Stimulated activated memory B cell treated with anti-CD40 and anti-IgM and Interleukin-4, amounts not matched to agents 10 μg/mL and 1 μg/mL and 100 μg/mL, for 72 hours (primary cell): ENCODE results near the gene ADARB2.

ENCODE experiments used
- ATAC-seq: fragments of 150-1000 bp; cut with Tn5 transposase; 2 replicates; pipeline ENCODE4 v1.10.0; 2021
- H3K27ac Mint-ChIP-seq: one replicate; pipeline ENCODE4 v1.8.0; 2022; ENCODE audit warnings: mild to moderate bottlenecking, mixed read lengths
- H3K27me3 Mint-ChIP-seq: one replicate; pipeline ENCODE4 v1.8.0; 2022; ENCODE audit warnings: mixed read lengths
- H3K36me3 Mint-ChIP-seq: one replicate; pipeline ENCODE4 v1.8.0; 2022; ENCODE audit warnings: mixed read lengths
- H3K4me1 Mint-ChIP-seq: one replicate; pipeline ENCODE4 v1.8.0; 2022; ENCODE audit warnings: mixed read lengths
- H3K4me3 Mint-ChIP-seq: one replicate; pipeline ENCODE4 v1.8.0; 2022; ENCODE audit warnings: mild to moderate bottlenecking, moderate library complexity, mixed read lengths
- H3K9me3 Mint-ChIP-seq: one replicate; pipeline ENCODE4 v1.8.0; 2022; ENCODE audit warnings: mixed read lengths

ADARB2 gene

DNA sequence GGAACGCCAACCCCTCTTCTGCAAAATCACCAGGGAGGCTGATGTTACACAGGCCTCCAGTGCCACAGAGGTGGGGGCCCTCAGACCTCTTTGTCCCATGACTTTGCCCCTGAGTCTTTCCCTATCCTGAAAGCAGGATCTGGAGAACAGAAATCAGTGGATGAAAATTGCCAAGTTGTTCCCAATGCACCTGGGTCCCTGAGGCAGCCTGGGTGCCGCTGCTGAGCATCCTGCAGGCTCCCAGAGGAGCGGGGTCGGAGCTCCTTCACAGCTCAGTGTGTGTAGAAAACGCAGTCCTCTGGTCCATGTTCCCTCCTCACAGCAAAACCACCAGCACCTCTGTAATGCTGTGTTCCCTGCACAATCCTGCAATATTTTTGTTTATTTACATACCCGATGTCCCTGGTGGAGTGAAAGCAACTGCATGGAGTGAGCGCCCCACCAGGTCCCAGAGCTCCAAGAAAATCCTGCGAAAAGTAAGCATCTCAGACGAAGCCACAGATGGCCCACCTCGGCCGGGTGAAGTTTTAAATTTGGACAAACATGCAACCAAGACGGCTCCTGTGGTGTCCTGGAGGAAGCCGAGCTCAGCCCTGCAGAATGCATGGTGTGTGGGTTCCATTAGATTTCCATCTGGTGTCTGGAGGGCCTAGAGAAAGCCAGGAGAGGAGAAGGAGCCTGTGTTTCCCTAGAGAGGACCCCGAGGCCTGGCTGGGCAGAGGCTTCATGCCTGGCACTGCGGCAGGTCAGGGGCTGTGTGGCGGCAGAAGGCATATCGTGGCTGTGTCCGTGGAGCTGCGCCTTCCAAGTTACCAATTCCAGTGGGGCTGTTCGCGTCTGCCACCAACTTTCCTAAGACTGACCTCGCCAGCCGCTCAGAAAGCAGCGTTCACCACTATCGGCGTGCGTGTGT, 445.9 kb downstream of the ADARB2 start:
- Mint-ChIP-seq H3K27ac (no peak overlapping the region), H3K36me3 (no peaks in the 10 kb centered on the region), H3K4me1 (peaks cover 8% of the 10 kb centered on the region), H3K9me3 (no peaks in the 10 kb centered on the region), H3K4me3 (no peak overlapping the region), H3K27me3 (peaks cover 51% of the 10 kb centered on the region)
- no peak for ATAC-seq

DNA sequence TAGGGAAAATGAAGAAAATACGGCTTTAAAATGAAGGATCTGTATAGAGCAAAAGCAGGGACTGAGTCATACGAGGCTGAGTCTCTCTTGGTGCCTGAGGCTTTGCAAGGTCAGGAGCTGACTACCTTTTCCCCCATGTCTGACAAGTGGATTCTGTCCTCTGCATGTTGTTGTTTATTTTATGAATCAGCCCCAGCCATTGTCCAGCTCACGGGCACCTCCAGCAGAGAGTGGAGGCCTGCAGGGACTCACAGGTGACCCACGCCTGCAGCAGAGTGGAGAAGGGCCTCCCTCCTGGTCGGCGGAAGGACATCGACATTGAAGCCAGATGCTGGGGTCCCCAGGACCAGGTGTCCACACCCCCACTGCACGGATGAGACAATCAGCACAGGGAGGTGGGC, 447.3 kb downstream of the ADARB2 start:
- ATAC-seq = no peak
- Mint-ChIP-seq H3K4me1 (peaks cover 8% of the 10 kb centered on the region), H3K27me3 (peaks cover 48% of the 10 kb centered on the region), H3K36me3 (no peaks in the 10 kb centered on the region), H3K27ac (no peak overlapping the region), H3K4me3 (no peak overlapping the region), H3K9me3 (no peaks in the 10 kb centered on the region)

DNA sequence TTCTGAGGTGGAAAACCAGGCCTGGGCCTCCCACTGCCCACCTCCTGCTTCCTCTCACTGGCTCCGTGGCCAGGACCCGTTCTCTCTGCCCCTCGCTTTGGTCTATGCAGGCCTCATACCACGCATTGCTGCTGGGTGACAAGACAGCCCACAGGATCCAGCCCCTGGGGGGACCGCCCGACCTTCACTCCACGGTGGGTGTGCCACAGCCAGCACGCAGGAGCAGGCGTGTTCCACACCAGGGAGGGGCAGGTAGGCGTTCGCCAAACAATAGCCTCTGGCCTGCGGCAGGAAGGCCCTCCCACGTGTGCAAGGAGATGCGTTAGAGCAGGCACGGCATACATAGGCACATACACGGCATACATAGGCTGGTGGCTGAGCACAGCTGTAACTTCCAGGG, 447.7 kb downstream of the ADARB2 start:
- Mint-ChIP-seq H3K4me3 (no peak overlapping the region), H3K9me3 (no peaks in the 10 kb centered on the region), H3K27me3 (peaks cover 43% of the 10 kb centered on the region), H3K36me3 (no peaks in the 10 kb centered on the region), H3K27ac (no peak overlapping the region), H3K4me1 (peaks cover 8% of the 10 kb centered on the region)
- ATAC-seq = peak; percentile 38

DNA sequence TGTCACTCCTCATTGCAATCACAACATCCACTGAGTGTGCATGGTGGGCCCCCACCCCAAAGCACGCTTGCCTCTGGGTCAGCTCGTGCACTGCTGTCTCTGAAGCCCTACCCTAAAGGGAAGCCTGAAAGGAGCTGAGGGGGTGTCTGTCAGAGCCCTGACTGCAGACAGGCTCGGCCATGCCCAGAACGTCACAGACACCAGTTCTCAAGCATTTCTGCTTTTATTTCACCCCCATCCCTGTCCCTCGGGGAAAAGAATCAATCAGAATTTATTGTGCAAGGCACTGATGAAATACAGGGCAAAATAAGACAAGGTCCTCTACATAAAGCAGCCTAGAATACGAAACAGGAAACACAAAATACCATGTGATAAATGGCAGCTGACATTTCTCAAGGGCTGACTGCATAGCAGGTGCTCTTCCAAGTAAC, 449.3 kb downstream of the ADARB2 start:
- ATAC-seq = no peak
- peak overlapping the region; percentile 28 for H3K27ac Mint-ChIP-seq
- no peak overlapping the region for H3K4me3 Mint-ChIP-seq
- no peaks in the 10 kb centered on the region for H3K36me3 Mint-ChIP-seq
- H3K27me3 Mint-ChIP-seq = peaks cover 31% of the 10 kb centered on the region
- no peaks in the 10 kb centered on the region for H3K9me3 Mint-ChIP-seq
- peaks cover 8% of the 10 kb centered on the region for H3K4me1 Mint-ChIP-seq

DNA sequence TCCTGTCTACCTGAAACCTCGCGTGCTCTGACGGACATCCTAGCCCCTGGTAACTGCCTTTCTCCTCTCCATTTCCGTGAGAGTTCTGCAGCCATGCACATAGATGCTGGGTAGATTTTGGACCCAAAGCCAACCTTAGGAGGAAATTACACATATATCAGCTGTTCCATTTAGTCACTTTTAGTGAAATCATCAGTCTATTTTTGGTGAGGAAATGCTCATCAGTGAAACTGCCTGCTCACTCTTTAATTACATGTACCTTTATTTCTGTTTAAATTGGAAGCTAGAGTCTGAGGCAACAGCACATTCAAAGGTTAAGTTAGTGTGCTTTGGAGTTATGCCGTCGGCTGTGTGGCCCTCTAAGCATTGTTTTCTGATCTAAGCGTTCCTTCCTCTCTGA, 449.8 kb downstream of the ADARB2 start:
- no peak for ATAC-seq

DNA sequence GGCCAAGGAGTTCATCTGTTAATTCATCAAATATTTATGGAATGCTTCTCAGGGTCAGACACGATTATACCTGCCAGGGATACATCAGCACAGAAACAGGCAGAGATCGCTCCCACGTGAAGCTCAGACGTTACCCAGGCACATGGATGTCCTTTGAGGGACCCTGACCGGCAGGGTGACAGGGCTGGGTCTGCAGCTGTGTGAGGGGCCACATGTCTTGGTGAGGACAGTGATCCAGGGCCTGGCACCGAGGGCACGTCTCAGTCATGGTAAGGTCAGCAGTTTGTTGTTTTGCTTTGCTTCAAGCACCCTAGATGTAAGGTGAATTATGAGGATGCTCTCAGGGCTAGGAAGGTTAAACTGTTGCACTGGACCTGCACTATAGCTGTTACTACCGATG, 453.2 kb downstream of the ADARB2 start:
- H3K9me3 Mint-ChIP-seq = no peaks in the 10 kb centered on the region
- H3K27me3 Mint-ChIP-seq = peaks cover 21% of the 10 kb centered on the region
- no peak overlapping the region for H3K4me3 Mint-ChIP-seq
- peaks cover 8% of the 10 kb centered on the region for H3K4me1 Mint-ChIP-seq
- no peak overlapping the region for H3K27ac Mint-ChIP-seq
- no peaks in the 10 kb centered on the region for H3K36me3 Mint-ChIP-seq
- no peak for ATAC-seq

More for the DNA sequence above, 449.8 kb downstream of the ADARB2 start:
- Mint-ChIP-seq H3K27ac (peak overlapping the region; percentile 28), H3K9me3 (no peaks in the 10 kb centered on the region), H3K36me3 (no peaks in the 10 kb centered on the region), H3K4me3 (no peak overlapping the region), H3K4me1 (peaks cover 8% of the 10 kb centered on the region), H3K27me3 (peaks cover 26% of the 10 kb centered on the region)

DNA sequence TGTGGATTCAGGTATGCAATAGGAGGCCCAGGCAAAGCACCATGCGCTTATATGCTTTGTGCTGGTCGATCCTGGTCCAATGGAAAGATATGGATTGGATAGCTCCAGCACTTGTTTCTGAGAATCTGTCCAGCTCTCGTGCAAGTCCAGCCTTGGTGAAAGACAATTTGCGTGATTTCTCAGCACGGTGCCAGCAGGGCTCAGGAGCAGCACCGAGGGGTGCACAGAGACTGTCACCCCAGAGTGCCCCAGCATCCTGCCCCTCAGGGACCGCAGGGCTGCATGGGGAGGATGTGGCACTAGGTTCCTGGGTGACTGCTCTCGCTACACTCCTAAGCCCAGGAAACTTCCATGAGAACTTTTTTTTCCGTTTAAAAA, 455.9 kb downstream of the ADARB2 start:
- Mint-ChIP-seq H3K9me3 (no peaks in the 10 kb centered on the region), H3K27me3 (peaks cover 21% of the 10 kb centered on the region), H3K4me3 (no peak overlapping the region), H3K36me3 (no peaks in the 10 kb centered on the region), H3K27ac (no peak overlapping the region), H3K4me1 (no peaks in the 10 kb centered on the region)
- no peak for ATAC-seq

DNA sequence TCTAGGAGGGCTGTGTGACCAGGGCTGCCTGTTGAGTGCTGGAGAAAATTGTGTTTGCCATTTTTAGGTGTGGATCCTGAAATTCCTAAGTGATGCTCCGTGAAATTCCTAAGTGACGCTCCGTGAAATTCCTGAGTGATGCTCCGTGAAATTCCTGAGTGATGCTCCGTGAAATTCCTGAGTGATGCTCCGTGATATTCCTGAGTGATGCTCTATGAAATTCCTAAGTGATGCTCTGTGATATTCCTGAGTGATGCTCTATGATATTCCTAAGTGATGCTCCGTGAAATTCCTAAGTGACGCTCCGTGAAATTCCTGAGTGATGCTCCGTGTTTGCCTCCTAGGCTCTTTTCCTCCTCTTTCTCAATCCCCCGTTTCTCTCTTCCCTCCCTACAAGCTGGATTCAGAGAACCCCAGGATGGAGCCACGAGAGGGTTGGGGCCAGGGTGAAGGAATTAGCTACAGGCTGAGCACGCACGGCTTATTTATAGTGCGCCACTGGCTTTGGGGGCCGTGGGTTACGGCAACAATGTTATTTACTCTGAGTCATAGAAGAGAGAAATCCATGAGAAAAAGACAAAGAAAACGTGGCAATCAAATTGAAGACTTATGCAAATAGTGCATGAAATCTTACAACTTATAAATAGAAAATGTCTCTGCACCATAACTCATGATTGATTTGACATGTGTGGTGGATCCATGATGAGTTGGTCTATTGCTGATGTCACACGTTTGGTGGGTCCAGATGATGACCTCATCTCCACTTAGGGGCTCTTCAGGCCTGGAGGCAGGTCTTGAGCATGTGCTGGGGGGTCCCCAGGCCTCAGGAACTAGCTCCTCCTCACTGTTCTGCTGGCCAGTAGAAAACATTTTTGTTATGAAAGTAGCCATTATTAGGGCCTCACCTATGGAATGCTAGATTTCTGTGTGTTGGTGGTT, 456.6 kb downstream of the ADARB2 start:
- no peak for ATAC-seq
- Mint-ChIP-seq H3K27ac (no peak overlapping the region), H3K4me3 (no peak overlapping the region), H3K4me1 (no peaks in the 10 kb centered on the region), H3K27me3 (peaks cover 21% of the 10 kb centered on the region), H3K9me3 (no peaks in the 10 kb centered on the region), H3K36me3 (no peaks in the 10 kb centered on the region)

DNA sequence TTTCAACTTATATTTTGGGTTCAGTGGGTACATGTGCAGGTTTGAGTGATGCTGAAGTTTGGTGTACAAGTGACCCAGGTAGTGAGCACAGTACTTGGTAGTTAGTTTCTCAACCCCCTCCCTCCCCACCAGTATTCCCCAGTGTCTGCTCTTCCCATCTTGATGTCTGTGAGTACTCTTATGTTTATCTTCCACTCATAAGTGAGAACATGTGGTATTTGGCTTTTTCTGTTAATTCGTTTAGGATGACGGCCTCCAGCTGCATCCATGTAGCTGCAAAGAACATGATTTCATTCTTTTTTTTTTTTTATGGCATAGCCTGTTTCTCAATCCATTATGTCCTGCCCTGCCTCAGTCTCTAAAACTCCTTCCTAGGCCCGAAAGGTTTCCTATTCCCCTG, 459.0 kb downstream of the ADARB2 start:
- ATAC-seq = no peak
- no peak overlapping the region for H3K27ac Mint-ChIP-seq

DNA sequence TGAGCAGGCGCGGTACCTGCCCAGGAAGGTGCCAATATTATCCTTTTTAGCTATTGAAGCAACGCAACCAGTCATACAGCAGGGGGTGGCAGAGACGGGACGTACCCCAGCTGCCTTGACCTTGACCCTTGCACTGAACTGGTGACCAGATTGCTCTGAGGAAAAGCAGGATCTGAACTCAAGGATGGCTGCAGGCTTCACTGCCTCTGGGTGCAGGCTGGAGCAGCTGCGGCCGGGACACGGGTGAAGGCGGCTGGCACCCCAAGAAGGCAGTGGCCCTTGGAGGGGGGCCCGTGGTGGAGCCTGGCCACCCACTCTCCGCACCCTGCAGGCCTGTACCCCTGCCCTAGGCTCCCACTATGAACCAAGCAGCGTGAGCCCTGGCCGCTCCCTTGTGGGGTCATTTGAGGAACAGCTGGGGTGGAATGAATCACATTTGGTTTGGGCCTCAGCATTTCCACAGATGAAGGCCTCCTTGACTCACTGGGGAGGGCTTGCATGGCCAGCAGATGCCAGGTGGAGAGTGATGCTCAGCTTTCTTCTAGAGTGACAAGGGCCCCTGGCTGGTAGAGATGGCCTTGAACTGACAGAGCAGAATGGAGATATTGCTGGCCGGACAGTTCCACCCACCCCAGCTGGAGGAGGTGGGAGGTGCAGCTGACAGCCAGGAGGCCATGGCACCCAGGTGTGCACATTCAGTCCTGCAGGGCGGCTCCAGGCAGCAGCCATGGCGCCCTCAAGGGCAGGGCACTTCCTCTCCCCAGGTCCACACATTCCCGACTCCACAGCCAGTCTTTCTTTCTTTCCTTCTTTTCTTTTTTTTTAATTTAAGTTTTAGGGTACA, 462.4 kb downstream of the ADARB2 start:
- no peaks in the 10 kb centered on the region for H3K9me3 Mint-ChIP-seq
- no peaks in the 10 kb centered on the region for H3K27me3 Mint-ChIP-seq
- no peak overlapping the region for H3K27ac Mint-ChIP-seq
- no peaks in the 10 kb centered on the region for H3K4me1 Mint-ChIP-seq
- H3K36me3 Mint-ChIP-seq = no peaks in the 10 kb centered on the region
- no peak for ATAC-seq
- H3K4me3 Mint-ChIP-seq = no peak overlapping the region

More for the DNA sequence above, 459.0 kb downstream of the ADARB2 start:
- H3K36me3 Mint-ChIP-seq = no peaks in the 10 kb centered on the region
- H3K4me3 Mint-ChIP-seq = no peak overlapping the region
- no peaks in the 10 kb centered on the region for H3K9me3 Mint-ChIP-seq
- H3K27me3 Mint-ChIP-seq = peaks cover 21% of the 10 kb centered on the region
- no peaks in the 10 kb centered on the region for H3K4me1 Mint-ChIP-seq

DNA sequence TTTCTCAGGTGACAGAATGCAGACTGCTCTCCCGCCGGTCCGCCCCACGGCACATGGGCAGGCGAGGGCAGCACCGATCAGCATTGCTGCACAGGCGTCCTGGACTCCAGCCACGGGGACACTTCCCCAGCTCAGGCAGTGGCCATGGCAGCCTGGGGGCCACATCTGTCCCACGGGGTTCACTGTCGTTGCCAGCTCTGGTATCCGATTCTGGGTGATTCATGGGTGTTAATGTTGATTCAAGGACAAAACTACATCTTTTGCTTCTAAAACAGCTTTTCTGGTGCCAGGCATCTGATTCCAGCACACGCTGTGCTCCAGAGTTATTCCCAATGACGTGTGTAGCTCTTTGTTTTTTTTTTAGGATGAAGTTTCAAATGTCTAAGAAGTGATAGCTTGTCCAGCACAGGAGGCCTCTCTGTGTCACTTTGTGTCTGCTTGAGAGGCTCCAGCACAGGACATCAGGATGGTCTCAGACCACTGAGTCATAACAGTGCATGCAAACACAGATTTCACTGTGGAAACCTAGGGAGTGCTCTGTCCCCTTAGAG, 463.1 kb downstream of the ADARB2 start:
- H3K27ac Mint-ChIP-seq = no peak overlapping the region
- ATAC-seq = no peak
- H3K4me1 Mint-ChIP-seq = no peaks in the 10 kb centered on the region
- no peaks in the 10 kb centered on the region for H3K9me3 Mint-ChIP-seq
- no peaks in the 10 kb centered on the region for H3K27me3 Mint-ChIP-seq
- H3K36me3 Mint-ChIP-seq = no peaks in the 10 kb centered on the region
- no peak overlapping the region for H3K4me3 Mint-ChIP-seq

DNA sequence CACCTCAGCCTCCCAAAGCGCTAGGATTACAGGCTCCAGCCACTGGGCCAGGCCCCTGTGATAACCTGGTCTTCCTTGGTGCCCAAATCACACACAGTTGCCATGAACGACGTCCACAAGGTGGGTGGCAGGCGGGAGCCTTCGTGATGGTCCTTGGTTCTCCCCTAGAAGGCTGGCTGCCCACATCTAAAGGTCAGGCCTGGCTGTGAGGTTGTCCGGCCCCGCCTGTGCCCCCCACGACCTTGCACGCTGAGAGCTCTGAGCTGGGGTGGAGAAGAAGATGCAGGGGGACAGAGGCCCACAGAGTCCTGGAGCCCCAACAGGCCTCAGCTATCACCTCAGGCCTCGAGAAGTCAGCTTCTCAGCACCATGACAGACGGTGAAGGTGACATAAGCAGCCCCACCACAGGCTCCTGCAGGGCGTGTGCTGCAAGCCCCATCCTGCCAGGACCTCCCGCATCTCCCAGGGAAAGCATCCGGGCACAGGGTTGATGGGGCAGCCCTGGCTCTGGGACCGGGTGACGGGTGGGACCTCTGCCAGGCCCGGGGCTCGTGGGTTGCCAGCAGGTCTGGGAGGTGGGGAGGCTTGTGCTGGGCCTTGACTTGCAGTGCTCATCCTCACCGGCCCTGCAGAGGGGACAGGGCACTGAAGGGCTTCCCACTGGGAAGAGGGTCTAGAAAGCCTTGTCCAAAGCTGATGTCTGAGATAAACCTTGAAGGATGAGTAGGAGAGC, 463.8 kb downstream of the ADARB2 start:
- H3K36me3 Mint-ChIP-seq = no peaks in the 10 kb centered on the region
- no peaks in the 10 kb centered on the region for H3K27me3 Mint-ChIP-seq
- H3K4me1 Mint-ChIP-seq = no peaks in the 10 kb centered on the region
- H3K27ac Mint-ChIP-seq = no peak overlapping the region
- ATAC-seq = no peak
- H3K4me3 Mint-ChIP-seq = no peak overlapping the region
- H3K9me3 Mint-ChIP-seq = no peaks in the 10 kb centered on the region

DNA sequence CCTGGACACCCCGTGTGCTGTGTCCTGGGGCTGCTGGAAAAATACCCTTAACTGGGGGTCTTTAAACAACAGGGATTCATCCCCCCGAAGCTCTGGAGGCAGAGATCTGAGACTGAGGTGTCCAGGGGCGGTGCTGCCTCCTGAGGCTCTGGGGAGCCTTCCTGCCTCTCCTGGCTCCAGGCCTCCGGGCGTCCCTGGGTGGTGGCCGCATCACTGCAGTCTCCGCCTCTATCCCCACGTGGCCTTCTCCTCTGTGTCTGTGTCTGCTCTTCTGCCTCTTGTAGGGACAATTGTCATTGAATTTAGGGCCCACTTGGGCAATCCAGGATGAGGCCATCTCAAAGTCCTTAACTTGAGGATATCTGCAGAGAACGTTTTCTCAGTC, 464.6 kb downstream of the ADARB2 start:
- Mint-ChIP-seq H3K36me3 (no peaks in the 10 kb centered on the region), H3K4me3 (no peak overlapping the region), H3K4me1 (no peaks in the 10 kb centered on the region), H3K27me3 (no peaks in the 10 kb centered on the region), H3K9me3 (no peaks in the 10 kb centered on the region), H3K27ac (no peak overlapping the region)
- no peak for ATAC-seq

DNA sequence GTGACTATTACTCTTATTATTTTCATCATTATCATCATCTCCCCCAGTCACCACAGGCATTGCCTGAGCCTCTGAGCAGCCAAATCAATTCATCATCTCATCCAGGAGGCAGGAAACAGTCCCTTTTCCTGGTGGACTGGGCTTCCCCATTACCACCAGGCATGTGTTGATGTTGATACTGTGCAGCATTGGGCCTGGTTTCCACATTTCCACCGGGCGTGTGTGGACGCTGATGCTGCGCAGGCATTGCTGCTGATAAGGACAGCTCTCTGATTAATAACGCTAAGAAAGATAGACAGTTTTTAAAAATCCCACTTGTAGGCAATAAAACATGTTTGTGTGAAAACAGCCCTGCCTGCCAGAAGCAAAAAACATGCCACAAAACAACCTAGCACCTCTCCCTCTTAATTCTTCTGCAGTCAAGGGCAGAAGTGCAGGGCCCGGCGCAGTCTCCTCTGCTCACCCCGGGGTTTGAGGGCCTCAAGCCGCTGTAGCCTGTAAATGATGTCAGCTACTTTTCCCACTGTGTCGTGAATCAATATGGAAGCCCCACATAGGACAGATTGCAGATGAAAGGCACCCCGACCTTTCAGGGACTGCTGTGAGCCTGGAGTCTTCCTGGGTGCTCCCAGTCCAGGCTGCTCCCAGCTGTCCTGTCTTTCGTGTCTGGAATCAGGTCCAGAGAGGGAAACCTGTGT, 465.1 kb downstream of the ADARB2 start:
- Mint-ChIP-seq H3K27ac (no peak overlapping the region), H3K4me1 (no peaks in the 10 kb centered on the region), H3K4me3 (no peak overlapping the region), H3K9me3 (no peaks in the 10 kb centered on the region), H3K27me3 (no peaks in the 10 kb centered on the region), H3K36me3 (no peaks in the 10 kb centered on the region)
- ATAC-seq = no peak
